ENCODE data around the gene TTLL9. TPM values are rescaled to one million over a fixed set of nuclear protein-coding genes. Genes with fewer than 3 reads are reported as not detected.

TTLL9 gene
- polyA plus RNA-seq, 1 donor (not counting 4 experiments of a cell fraction or from before 2014, with no cell fraction given), result not detected

- Histone ChIP-seq H3K4me3 (ENCODE audit: control insufficient read depth in 2 of 3, extremely low read depth in 1 of 3, insufficient read depth in 2 of 3, low read depth in 1 of 3, low read length in 3 of 3) (no peak overlapping the region), H3K4me1 (ENCODE audit: control insufficient read depth, extremely low read depth, insufficient read depth, low read length) (no peaks in the 10 kb centered on the region), H3K36me3 (ENCODE audit: control insufficient read depth in 2 of 2, extremely low read depth in 1 of 2, insufficient read depth in 2 of 2, low read length in 2 of 2) (no peaks in the 10 kb centered on the region), H3K27ac (ENCODE audit: control insufficient read depth, insufficient read depth, low read length) (no peak overlapping the region), H3K9me3 (ENCODE audit: control insufficient read depth, low read depth, low read length) (no peaks in the 10 kb centered on the region), H3K9ac (ENCODE audit: control insufficient read depth, extremely low read depth, insufficient read depth, low read length) (no peak overlapping the region), H3K79me2 (ENCODE audit: control insufficient read depth, insufficient read depth, low read length) (no peaks in the 10 kb centered on the region), H2AFZ (ENCODE audit: control insufficient read depth, low read length) (no peak overlapping the region), H3K9me1 (ENCODE audit: control insufficient read depth, extremely low read depth, insufficient read depth, low read length) (no peaks in the 10 kb centered on the region), H4K20me1 (ENCODE audit: control insufficient read depth, extremely low read depth, insufficient read depth, low read length) (no peaks in the 10 kb centered on the region), H3K4me2 (ENCODE audit: control insufficient read depth, extremely low read depth, insufficient read depth, low read depth, low read length) (no peak overlapping the region), H3K27me3 (ENCODE audit: control insufficient read depth, extremely low read depth, insufficient read depth, low read length) (no peaks in the 10 kb centered on the region)
- FAIRE-seq, result no peak
- TF ChIP-seq EZH2 (IDR thresholded peaks at IDR 0.05; ENCODE audit: low read length), result no peak
- TF ChIP-seq, protein P1, sequence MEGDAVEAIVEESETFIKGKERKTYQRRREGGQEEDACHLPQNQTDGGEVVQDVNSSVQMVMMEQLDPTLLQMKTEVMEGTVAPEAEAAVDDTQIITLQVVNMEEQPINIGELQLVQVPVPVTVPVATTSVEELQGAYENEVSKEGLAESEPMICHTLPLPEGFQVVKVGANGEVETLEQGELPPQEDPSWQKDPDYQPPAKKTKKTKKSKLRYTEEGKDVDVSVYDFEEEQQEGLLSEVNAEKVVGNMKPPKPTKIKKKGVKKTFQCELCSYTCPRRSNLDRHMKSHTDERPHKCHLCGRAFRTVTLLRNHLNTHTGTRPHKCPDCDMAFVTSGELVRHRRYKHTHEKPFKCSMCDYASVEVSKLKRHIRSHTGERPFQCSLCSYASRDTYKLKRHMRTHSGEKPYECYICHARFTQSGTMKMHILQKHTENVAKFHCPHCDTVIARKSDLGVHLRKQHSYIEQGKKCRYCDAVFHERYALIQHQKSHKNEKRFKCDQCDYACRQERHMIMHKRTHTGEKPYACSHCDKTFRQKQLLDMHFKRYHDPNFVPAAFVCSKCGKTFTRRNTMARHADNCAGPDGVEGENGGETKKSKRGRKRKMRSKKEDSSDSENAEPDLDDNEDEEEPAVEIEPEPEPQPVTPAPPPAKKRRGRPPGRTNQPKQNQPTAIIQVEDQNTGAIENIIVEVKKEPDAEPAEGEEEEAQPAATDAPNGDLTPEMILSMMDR (optimal IDR thresholded peaks at IDR 0.05 in 1 of 3, IDR thresholded peaks at IDR 0.05 in 1 of 3, conservative IDR thresholded peaks at IDR 0.05 in 1 of 3; ENCODE audit: extremely low read depth in 1 of 3, insufficient read depth in 2 of 3, low read length in 3 of 3), result no peak
- dilution Hi-C loops (cut with MboI; ENCODE audit: extremely low pct_ligation_motif_present, low sequenced_read_pairs), result no loop called here
- no peak for DNase-seq (ENCODE audit: low read depth, low spot score)
Measured at GRCh38 chr20:31914170-31914569, 43.7 kb downstream of the TTLL9 start.

- no peak for FAIRE-seq
- no peaks in the 10 kb centered on the region for H3K4me1 ChIP-seq (ENCODE audit: control insufficient read depth, extremely low read depth, insufficient read depth, low read length)
- dilution Hi-C loops (cut with MboI; ENCODE audit: extremely low pct_ligation_motif_present, low sequenced_read_pairs), result no loop called here
Measured at GRCh38 chr20:31915491-31916280, 45.3 kb downstream of the TTLL9 start.

More at GRCh38 chr20:31915491-31916280, 45.3 kb downstream of the TTLL9 start:
- no peak overlapping the region for H3K4me3 ChIP-seq (ENCODE audit: control insufficient read depth in 2 of 3, extremely low read depth in 1 of 3, insufficient read depth in 2 of 3, low read depth in 1 of 3, low read length in 3 of 3)
- H3K27ac ChIP-seq (ENCODE audit: control insufficient read depth, insufficient read depth, low read length), result no peak overlapping the region
- H3K4me2 ChIP-seq (ENCODE audit: control insufficient read depth, extremely low read depth, insufficient read depth, low read depth, low read length), result no peak overlapping the region
- no peak overlapping the region for H3K9ac ChIP-seq (ENCODE audit: control insufficient read depth, extremely low read depth, insufficient read depth, low read length)
- no peaks in the 10 kb centered on the region for H3K79me2 ChIP-seq (ENCODE audit: control insufficient read depth, insufficient read depth, low read length)
- H3K27me3 ChIP-seq (ENCODE audit: control insufficient read depth, extremely low read depth, insufficient read depth, low read length), result peaks cover 11% of the 10 kb centered on the region
- no peak overlapping the region for H2AFZ ChIP-seq (ENCODE audit: control insufficient read depth, low read length)
- DNase-seq (ENCODE audit: low read depth, low spot score), result no peak
- H3K9me3 ChIP-seq (ENCODE audit: control insufficient read depth, low read depth, low read length), result no peaks in the 10 kb centered on the region
- H4K20me1 ChIP-seq (ENCODE audit: control insufficient read depth, extremely low read depth, insufficient read depth, low read length), result no peaks in the 10 kb centered on the region
- H3K9me1 ChIP-seq (ENCODE audit: control insufficient read depth, extremely low read depth, insufficient read depth, low read length), result no peaks in the 10 kb centered on the region
- H3K36me3 ChIP-seq (ENCODE audit: control insufficient read depth in 2 of 2, extremely low read depth in 1 of 2, insufficient read depth in 2 of 2, low read length in 2 of 2), result no peaks in the 10 kb centered on the region
- TF ChIP-seq, protein P1 (optimal IDR thresholded peaks at IDR 0.05 in 1 of 3, IDR thresholded peaks at IDR 0.05 in 1 of 3, conservative IDR thresholded peaks at IDR 0.05 in 1 of 3; ENCODE audit: extremely low read depth in 1 of 3, insufficient read depth in 2 of 3, low read length in 3 of 3), result no peak
- no peak for TF ChIP-seq EZH2 (IDR thresholded peaks at IDR 0.05; ENCODE audit: low read length)
